SK-N-SH treated with all-trans-retinoic acid at 6 μM for 48 hours (cell line): ENCODE measurements around the gene SDHB.

Experiments
- ATAC-seq: fragments of 200-7000 bp; cut with Tn5 transposase; 3 replicates; pipeline ENCODE4 v1.9.1; 2020; ENCODE audit warnings: mild to moderate bottlenecking, moderate library complexity
- ARNTL ChIP-seq: fragments of 450-650 bp; formaldehyde crosslinking; IDR thresholded peaks from 2 replicates; pipeline ENCODE4 v1.5.0; 2020; ENCODE audit warnings: low read depth, mild to moderate bottlenecking, moderate library complexity, borderline replicate concordance
- BACH2 ChIP-seq: fragments of 250-450 bp; sonication (Bioruptor Pico); IDR thresholded peaks from 2 replicates; pipeline ENCODE4 v1.9.0; 2021; ENCODE audit warnings: mild to moderate bottlenecking, borderline replicate concordance
- CSDC2 ChIP-seq: fragments of 250-450 bp; sonication (Bioruptor Pico); IDR thresholded peaks from 2 replicates; pipeline ENCODE4 v1.5.0; 2020; ENCODE audit warnings: mild to moderate bottlenecking, moderate library complexity
- ESRRG ChIP-seq: fragments of 250-450 bp; sonication (Bioruptor Pico); IDR thresholded peaks from 2 replicates; pipeline ENCODE4 v1.6.1; 2021; ENCODE audit warnings: mild to moderate bottlenecking
- GLIS3 ChIP-seq: fragments of 250-450 bp; sonication (Bioruptor Pico); IDR thresholded peaks from 2 replicates; pipeline ENCODE4 v1.5.0; 2020; ENCODE audit warnings: mild to moderate bottlenecking, moderate library complexity
- ISL1 ChIP-seq: fragments of 250-450 bp; sonication (Bioruptor Pico); IDR thresholded peaks from 2 replicates; pipeline ENCODE4 v2.1.2; 2022; ENCODE audit warnings: mild to moderate bottlenecking, moderate library complexity
- OSR1 ChIP-seq: fragments of 250-450 bp; sonication (Bioruptor Pico); IDR thresholded peaks from 2 replicates; pipeline ENCODE4 v1.8.0; 2022; ENCODE audit warnings: moderate library complexity, mild to moderate bottlenecking, inconsistent platforms
- PATZ1 ChIP-seq: fragments of 250-450 bp; sonication (Bioruptor Pico); IDR thresholded peaks from 2 replicates; pipeline ENCODE4 v1.8.0; 2020; ENCODE audit warnings: mild to moderate bottlenecking, moderate library complexity, borderline replicate concordance
- PPARA ChIP-seq: fragments of 250-450 bp; sonication (Bioruptor Pico); IDR thresholded peaks from 2 replicates; pipeline ENCODE4 v1.5.0; 2020; ENCODE audit warnings: mild to moderate bottlenecking, borderline replicate concordance
- RARB ChIP-seq: fragments of 250-450 bp; sonication (Bioruptor Pico); IDR thresholded peaks from 2 replicates; pipeline ENCODE4 v1.8.0; 2021; ENCODE audit warnings: mild to moderate bottlenecking, moderate library complexity
- SNAI2 ChIP-seq: fragments of 250-450 bp; sonication (Bioruptor Pico); IDR thresholded peaks from 2 replicates; pipeline ENCODE4 v1.5.0; 2020; ENCODE audit warnings: mild to moderate bottlenecking, moderate library complexity
- TCF4 ChIP-seq: fragments of 250-450 bp; sonication (Bioruptor Pico); IDR thresholded peaks from 2 replicates; pipeline ENCODE4 v1.8.0; 2021; ENCODE audit warnings: mild to moderate bottlenecking, moderate library complexity, borderline replicate concordance
- TOX ChIP-seq: fragments of 250-450 bp; sonication (Bioruptor Pico); IDR thresholded peaks from 2 replicates; pipeline ENCODE4 v1.8.0; 2021; ENCODE audit warnings: mild to moderate bottlenecking, moderate library complexity, borderline replicate concordance
- ZC3H10 ChIP-seq: fragments of 250-450 bp; sonication (Bioruptor Pico); IDR thresholded peaks from 2 replicates; pipeline ENCODE4 v1.5.1; 2021; ENCODE audit warnings: mild to moderate bottlenecking, moderate library complexity
- ZFP3 ChIP-seq: fragments of 250-450 bp; sonication (Bioruptor Pico); IDR thresholded peaks from 2 replicates; pipeline ENCODE4 v1.5.0; 2020; ENCODE audit warnings: mild to moderate bottlenecking, moderate library complexity
- ZFP30 ChIP-seq: fragments of 450-650 bp; formaldehyde crosslinking; IDR thresholded peaks from 2 replicates; pipeline ENCODE4 v1.5.0; 2022; ENCODE audit warnings: mild to moderate bottlenecking, moderate library complexity
- ZNF70 ChIP-seq: fragments of 450-650 bp; formaldehyde crosslinking; IDR thresholded peaks from 2 replicates; pipeline ENCODE4 v1.5.0; 2020; ENCODE audit warnings: mild to moderate bottlenecking, moderate library complexity
- ZNF8 ChIP-seq: fragments of 450-650 bp; formaldehyde crosslinking; IDR thresholded peaks from 2 replicates; pipeline ENCODE4 v1.5.0; 2020; ENCODE audit warnings: mild to moderate bottlenecking, moderate library complexity
- TF ChIP-seq, protein P1 (sequence below): fragments of 250-450 bp; sonication (Bioruptor Pico); IDR thresholded peaks from 2 replicates; pipeline ENCODE4 v1.5.1; 2020; ENCODE audit warnings: low read depth, mild to moderate bottlenecking, moderate library complexity
- TF ChIP-seq, protein P2 (sequence below): fragments of 250-450 bp; sonication (Bioruptor Pico); IDR thresholded peaks from 2 replicates; pipeline ENCODE4 v1.8.0; 2021; ENCODE audit warnings: low read depth, mild to moderate bottlenecking, moderate library complexity, borderline replicate concordance
- TF ChIP-seq, protein P3 (sequence below): fragments of 250-450 bp; sonication (Bioruptor Pico); IDR thresholded peaks from 2 replicates; pipeline ENCODE4 v1.5.0; 2020; ENCODE audit warnings: mild to moderate bottlenecking, moderate library complexity
- TF ChIP-seq, protein P4 (sequence below): fragments of 250-450 bp; sonication (Bioruptor Pico); IDR thresholded peaks from 2 replicates; pipeline ENCODE4 v1.5.1; 2021; ENCODE audit warnings: mild to moderate bottlenecking, moderate library complexity

SDHB gene

GRCh38 chr1:16992675-16993074 is 61.2 kb downstream of the SDHB start:
- no peak for ATAC-seq
- TF ChIP-seq, protein P1, sequence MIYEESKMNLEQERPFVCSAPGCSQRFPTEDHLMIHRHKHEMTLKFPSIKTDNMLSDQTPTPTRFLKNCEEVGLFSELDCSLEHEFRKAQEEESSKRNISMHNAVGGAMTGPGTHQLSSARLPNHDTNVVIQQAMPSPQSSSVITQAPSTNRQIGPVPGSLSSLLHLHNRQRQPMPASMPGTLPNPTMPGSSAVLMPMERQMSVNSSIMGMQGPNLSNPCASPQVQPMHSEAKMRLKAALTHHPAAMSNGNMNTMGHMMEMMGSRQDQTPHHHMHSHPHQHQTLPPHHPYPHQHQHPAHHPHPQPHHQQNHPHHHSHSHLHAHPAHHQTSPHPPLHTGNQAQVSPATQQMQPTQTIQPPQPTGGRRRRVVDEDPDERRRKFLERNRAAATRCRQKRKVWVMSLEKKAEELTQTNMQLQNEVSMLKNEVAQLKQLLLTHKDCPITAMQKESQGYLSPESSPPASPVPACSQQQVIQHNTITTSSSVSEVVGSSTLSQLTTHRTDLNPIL, result no peak
- no peak for TF ChIP-seq TCF4 (CRISPR knock-in tag)
- TF ChIP-seq ZC3H10 (CRISPR knock-in tag), result no peak
- TF ChIP-seq TOX, result no peak
- TF ChIP-seq ZNF70 (CRISPR knock-in tag), result no peak
- no peak for TF ChIP-seq SNAI2 (CRISPR knock-in tag)
- no peak for TF ChIP-seq RARB (CRISPR knock-in tag)
- TF ChIP-seq, protein P2, sequence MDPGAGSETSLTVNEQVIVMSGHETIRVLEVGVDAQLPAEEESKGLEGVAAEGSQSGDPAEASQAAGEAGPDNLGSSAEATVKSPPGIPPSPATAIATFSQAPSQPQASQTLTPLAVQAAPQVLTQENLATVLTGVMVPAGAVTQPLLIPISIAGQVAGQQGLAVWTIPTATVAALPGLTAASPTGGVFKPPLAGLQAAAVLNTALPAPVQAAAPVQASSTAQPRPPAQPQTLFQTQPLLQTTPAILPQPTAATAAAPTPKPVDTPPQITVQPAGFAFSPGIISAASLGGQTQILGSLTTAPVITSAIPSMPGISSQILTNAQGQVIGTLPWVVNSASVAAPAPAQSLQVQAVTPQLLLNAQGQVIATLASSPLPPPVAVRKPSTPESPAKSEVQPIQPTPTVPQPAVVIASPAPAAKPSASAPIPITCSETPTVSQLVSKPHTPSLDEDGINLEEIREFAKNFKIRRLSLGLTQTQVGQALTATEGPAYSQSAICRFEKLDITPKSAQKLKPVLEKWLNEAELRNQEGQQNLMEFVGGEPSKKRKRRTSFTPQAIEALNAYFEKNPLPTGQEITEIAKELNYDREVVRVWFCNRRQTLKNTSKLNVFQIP (CRISPR knock-in tag), result no peak
- TF ChIP-seq PPARA (CRISPR knock-in tag), result no peak
- TF ChIP-seq GLIS3 (CRISPR knock-in tag), result no peak
- no peak for TF ChIP-seq ESRRG (CRISPR knock-in tag)
- no peak for TF ChIP-seq ZNF8
- TF ChIP-seq, protein P3, sequence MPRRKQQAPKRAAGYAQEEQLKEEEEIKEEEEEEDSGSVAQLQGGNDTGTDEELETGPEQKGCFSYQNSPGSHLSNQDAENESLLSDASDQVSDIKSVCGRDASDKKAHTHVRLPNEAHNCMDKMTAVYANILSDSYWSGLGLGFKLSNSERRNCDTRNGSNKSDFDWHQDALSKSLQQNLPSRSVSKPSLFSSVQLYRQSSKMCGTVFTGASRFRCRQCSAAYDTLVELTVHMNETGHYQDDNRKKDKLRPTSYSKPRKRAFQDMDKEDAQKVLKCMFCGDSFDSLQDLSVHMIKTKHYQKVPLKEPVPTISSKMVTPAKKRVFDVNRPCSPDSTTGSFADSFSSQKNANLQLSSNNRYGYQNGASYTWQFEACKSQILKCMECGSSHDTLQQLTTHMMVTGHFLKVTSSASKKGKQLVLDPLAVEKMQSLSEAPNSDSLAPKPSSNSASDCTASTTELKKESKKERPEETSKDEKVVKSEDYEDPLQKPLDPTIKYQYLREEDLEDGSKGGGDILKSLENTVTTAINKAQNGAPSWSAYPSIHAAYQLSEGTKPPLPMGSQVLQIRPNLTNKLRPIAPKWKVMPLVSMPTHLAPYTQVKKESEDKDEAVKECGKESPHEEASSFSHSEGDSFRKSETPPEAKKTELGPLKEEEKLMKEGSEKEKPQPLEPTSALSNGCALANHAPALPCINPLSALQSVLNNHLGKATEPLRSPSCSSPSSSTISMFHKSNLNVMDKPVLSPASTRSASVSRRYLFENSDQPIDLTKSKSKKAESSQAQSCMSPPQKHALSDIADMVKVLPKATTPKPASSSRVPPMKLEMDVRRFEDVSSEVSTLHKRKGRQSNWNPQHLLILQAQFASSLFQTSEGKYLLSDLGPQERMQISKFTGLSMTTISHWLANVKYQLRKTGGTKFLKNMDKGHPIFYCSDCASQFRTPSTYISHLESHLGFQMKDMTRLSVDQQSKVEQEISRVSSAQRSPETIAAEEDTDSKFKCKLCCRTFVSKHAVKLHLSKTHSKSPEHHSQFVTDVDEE, result no peak
- no peak for TF ChIP-seq OSR1
- no peak for TF ChIP-seq BACH2 (CRISPR knock-in tag)
- TF ChIP-seq, protein P4, sequence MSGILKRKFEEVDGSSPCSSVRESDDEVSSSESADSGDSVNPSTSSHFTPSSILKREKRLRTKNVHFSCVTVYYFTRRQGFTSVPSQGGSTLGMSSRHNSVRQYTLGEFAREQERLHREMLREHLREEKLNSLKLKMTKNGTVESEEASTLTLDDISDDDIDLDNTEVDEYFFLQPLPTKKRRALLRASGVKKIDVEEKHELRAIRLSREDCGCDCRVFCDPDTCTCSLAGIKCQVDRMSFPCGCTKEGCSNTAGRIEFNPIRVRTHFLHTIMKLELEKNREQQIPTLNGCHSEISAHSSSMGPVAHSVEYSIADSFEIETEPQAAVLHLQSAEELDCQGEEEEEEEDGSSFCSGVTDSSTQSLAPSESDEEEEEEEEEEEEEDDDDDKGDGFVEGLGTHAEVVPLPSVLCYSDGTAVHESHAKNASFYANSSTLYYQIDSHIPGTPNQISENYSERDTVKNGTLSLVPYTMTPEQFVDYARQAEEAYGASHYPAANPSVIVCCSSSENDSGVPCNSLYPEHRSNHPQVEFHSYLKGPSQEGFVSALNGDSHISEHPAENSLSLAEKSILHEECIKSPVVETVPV, result no peak
- TF ChIP-seq ARNTL, result no peak
- no peak for TF ChIP-seq CSDC2 (CRISPR knock-in tag)
- no peak for TF ChIP-seq PATZ1 (CRISPR knock-in tag)

- ATAC-seq, result no peak
- no peak for TF ChIP-seq OSR1
- TF ChIP-seq PATZ1 (CRISPR knock-in tag), result no peak
- TF ChIP-seq ZNF8, result no peak
- TF ChIP-seq RARB (CRISPR knock-in tag), result no peak
- TF ChIP-seq, protein P1, result no peak
- TF ChIP-seq, protein P4, result no peak
- TF ChIP-seq ISL1, result no peak
- no peak for TF ChIP-seq ZFP30 (CRISPR knock-in tag)
- no peak for TF ChIP-seq TOX
- TF ChIP-seq ZFP3 (CRISPR knock-in tag), result no peak
- TF ChIP-seq ZNF70 (CRISPR knock-in tag), result no peak
- TF ChIP-seq TCF4 (CRISPR knock-in tag), result no peak
Measured at GRCh38 chr1:16992102-16992501, 61.7 kb downstream of the SDHB start.
